GM18861 (cell line): ENCODE results near the gene PRRG3.

Experiments
- ATAC-seq: cut with Tn5 transposase; IDR thresholded peaks from one replicate; pipeline ENCODE4 v1.9.1; 2021; ENCODE audit not compliant: unreplicated experiment

PRRG3 gene

DNA sequence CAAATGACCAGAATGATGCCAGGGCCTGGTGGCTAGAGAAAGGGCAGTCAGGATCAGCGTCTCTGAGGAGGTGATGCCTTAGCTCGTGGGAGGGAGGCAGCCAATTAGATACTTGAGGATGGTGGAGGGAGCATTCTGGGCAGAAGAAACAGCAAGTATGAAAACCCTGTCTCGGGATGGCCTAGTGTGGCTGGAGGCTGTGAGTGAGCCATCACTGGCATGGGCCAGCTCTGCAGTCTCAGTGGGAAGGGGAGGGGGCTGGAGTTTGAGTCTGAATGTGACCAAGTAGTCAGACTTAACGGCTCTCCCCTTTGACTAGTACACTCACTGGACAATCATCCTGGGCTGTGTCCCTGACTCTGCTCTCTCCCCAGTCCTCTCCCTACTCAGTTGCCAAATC is 46.3 kb downstream of the PRRG3 start:
- no peak for ATAC-seq

DNA sequence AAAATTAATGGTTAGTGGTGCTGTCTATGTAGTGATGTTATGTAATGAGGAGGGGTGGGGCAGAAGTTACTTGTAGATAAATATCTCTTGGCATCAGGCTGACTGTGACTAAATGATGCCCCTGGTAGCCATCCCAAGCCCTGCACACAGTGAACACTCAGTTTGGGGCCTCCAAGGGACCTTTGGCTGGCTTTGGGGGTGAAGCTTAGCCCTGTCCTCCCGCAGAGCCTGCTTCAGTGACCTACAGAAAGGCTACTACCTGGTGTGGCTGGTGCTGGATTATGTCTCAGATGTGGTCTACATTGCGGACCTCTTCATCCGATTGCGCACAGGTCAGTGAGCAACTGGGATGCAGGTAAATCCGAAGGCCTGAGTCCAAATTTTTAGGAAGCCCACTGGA is 47.1 kb downstream of the PRRG3 start:
- ATAC-seq = no peak

DNA sequence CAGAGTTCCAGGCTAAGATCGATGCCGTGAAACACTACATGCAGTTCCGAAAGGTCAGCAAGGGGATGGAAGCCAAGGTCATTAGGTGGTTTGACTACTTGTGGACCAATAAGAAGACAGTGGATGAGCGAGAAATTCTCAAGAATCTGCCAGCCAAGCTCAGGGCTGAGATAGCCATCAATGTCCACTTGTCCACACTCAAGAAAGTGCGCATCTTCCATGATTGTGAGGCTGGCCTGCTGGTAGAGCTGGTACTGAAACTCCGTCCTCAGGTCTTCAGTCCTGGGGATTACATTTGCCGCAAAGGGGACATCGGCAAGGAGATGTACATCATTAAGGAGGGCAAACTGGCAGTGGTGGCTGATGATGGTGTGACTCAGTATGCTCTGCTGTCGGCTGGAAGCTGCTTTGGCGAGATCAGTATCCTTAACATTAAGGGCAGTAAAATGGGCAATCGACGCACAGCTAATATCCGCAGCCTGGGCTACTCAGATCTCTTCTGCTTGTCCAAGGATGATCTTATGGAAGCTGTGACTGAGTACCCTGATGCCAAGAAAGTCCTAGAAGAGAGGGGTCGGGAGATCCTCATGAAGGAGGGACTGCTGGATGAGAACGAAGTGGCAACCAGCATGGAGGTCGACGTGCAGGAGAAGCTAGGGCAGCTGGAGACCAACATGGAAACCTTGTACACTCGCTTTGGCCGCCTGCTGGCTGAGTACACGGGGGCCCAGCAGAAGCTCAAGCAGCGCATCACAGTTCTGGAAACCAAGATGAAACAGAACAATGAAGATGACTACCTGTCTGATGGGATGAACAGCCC is 48.6 kb downstream of the PRRG3 start:
- no peak for ATAC-seq

DNA sequence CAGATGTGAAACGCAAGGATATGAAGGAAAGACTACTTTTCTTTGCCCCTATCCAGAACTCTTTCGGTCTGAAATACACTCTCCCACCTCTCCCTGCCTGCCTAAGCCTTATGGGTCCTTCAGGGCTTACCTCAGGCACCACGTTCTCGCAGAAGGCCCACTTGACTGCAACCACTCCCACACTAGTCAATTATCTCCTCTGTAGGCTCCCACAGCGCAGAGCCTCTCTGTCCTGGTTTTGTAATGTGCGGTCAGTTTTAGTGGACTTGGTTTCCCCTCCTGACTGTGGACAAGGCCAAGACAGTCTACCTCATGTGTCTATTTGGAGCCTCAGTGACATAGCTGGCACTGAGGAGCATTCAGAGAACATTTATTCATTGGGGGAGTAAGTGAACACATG is 50.4 kb downstream of the PRRG3 start:
- ATAC-seq = no peak

DNA sequence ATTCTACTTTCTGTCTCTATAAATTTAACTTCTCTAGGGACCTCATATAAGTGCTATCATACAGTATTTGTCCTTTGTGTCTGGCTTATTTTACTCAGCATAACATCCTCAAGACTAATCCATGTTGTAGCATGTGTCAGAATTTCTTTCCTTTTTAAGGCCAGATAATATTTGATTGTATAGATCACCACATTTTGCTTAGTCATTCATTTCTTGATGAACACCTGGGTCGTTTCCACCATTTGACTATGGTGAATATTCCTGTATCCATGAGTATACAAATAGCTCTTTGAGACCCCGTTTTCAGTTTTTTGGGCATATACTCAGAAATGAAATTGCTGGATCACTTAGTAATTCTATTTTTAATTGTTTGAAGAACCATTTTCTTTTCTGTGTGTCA is 51.2 kb downstream of the PRRG3 start:
- no peak for ATAC-seq

DNA sequence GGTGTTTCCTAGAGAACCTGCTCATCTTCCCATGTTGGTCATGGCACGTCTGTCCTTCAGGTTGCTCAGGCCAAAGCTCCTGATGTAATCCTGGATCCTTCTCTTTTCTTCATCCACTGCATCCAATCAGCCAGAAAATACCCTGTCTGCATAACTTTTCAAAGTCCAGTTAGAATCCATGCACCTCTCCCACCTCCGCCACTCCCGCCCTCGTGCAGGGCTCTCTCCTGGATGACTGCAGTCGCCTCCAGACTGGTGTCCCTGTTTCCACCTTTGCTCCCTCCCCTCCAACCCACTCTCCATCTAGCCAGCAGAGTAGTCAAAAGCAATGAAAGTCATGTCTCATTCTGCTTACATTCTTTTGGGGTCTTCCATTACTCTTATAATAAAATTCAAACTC is 55.3 kb downstream of the PRRG3 start:
- ATAC-seq = no peak

DNA sequence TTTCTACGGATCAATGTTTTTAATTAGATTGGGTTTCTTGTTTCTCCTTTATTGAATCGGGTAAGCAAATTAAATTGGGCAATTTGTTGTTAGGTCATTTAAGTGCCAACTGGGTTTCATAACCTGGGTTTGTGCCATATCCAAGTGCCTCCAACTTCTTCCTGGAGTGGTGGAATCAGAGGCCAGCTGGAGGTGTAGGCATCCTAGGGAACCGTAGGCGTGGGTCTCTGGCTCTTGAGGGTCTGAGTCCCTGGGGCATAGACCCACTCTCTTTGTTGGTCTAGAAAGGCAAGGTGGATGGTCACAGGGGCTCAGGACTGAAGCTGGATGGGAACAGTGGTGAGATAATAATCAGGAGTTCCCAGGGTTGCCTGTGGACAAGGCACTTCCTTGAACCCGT is 57.6 kb downstream of the PRRG3 start:
- ATAC-seq = no peak

DNA sequence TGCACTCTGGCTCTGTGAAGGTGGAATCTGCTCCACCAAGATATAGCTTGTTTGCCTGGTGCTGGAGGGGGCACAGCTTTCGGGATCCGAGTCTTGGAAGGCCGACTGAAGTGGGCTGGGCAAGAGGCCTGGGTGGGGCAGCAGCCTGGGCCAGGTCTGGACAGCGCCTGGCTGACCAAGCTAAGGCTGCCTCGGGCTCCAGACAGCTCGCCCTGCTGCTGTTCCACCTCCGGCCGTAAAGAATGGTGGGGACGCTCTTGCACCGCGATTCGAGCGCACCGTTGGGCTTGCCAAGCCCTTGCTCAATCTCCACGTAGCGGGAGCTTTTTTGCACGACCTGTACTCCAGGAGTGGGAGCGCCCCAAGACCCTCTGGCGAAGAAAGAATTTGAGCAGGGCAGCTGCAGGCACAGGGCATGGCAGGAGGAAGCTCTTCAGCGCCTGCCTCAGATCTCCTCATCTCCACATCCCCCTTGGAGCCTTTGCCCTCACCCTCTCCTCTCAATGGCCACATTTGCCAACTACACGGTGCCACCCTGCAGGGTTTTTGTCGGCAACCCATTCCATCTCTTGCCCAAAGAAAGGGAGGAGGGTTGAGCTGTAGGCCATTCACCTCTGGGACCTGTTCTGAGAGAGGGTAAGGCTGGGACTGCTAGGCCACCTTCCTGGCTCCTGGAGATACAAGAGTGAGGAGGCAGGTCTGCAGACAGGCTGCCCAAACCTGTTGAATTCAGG is 58.2 kb downstream of the PRRG3 start:
- ATAC-seq = no peak

DNA sequence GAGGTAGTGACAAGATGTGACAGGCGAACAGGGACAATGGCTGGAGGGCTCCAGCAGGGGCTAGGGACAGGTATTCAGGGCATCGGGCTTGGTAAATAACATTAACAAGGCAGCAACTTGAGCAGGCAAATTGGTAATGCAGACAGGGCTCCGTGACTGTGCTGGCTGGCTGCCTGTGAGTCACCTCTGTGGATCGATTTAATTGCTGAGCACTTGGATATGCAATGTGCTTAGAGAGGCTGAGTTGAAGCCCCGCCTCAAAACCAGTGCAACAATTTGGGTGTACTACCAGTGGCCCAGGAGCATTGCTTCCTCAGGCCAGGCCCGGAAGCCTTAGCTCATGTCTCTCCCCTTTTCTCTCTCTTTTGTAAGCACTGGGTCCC is 58.8 kb downstream of the PRRG3 start:
- no peak for ATAC-seq

DNA sequence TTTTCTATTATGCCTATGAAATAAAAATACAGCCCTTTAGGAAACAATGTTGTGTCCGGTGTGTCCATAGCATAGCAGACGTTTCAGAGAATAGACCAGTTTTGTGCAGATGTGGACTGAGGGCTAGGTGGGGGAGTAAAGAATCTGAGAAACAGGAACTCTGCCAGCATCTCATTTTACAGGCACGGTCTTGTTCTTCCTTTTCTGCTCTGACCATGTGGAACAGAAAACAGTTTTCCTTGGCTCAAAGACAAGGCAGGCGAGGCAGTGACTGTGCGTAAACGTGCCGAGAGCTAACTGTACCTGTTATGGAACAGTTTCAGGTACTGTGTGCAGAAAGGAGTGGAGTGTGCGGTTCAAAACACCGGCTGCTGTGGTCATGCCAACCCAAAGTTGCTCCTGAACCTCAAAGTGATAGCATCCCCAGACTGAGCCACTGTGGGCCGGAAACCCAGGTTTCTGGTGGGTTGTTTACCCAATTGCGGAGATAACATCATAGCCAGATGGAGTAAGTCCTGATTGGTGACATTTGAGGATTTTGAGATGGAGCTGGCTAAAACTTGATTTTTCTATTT is 59.5 kb downstream of the PRRG3 start:
- no peak for ATAC-seq
